NK-92 treated with Interleukin-12 subunit alpha and Interleukin-12 subunit beta, amount 100 ng/mL, for 24 hours (cell line): Measurements from ENCODE around the gene TTBK1.

Experiments
- DNase-seq: peaks from one replicate; lab custom pipeline; 2025; lab: John Stamatoyannopoulos, UW

Gene TTBK1

DNA sequence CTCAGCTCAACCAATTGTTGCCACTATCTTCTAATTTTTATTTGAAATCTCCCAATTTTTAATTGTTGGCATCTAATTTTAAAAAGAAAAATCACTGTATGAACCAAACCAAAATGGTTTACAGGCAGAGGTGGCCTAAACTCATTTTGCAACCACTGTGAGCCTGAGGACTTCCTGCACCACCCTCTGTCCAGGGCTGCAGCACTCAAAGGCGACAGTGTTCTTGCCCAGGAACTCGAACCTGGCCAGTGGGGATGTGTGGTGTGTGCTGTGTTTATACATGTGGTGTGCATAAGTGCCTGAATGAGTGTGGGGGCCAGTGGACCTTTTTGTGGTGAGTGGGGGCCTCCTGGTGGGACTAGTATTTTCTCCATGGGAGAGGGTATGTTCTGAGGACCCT is 30.4 kb downstream of the TTBK1 start:
- DNase-seq, result no peak

- no peak for DNase-seq
Measured at GRCh38 chr6:43274127-43274915, 31.0 kb downstream of the TTBK1 start.

GRCh38 chr6:43274916-43275597 is 31.8 kb downstream of the TTBK1 start:
- no peak for DNase-seq

- no peak for DNase-seq
Measured at GRCh38 chr6:43275801-43276576, 32.7 kb downstream of the TTBK1 start.

- no peak for DNase-seq
Measured at GRCh38 chr6:43276577-43277305, 33.5 kb downstream of the TTBK1 start.

- DNase-seq, result no peak
Measured at GRCh38 chr6:43277306-43277642, 34.0 kb downstream of the TTBK1 start.

DNA sequence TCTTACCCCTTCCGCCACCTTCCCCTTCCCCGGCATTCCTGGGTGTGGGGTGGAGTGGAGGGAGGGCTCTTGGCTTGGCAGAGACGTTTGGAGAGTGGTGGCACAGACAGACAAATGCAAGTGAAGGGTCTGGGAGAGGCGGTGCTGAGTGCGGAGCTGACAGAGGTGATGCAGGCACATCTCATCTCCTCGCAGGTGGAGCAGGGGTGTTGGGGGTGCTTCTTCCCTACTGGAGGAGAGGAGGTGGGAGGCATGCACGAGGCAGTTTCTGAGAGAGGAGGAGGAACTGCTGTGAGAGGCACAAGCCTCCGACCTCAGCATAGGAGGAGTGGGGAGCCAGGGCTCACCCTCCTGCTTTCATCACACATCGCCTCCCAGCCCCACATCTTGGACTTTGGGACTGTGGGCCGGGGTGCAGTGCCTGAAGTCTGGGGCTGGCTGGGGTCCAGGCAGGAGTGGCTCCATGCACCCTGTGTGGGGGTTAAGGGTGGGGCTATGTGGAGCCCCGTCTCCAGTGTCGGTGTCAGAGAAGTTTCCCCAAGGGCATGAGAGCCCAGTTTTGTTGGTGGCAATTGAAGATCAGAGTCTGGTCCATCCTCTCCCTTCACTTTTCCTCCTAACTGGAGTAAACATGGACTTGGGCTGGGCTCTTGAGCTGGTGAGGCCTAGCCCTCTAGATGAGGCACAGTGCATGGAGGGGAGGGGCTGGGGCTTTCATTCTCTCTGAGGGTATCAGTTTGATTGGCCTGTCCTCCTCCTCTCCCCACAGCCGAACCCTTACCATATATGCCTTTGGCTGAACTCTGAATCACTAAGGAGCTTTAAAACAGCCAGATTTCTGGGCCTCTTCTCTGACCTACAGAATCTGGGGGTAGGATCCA is 34.6 kb downstream of the TTBK1 start:
- no peak for DNase-seq

- no peak for DNase-seq
Measured at GRCh38 chr6:43278524-43279078, 35.3 kb downstream of the TTBK1 start.

DNA sequence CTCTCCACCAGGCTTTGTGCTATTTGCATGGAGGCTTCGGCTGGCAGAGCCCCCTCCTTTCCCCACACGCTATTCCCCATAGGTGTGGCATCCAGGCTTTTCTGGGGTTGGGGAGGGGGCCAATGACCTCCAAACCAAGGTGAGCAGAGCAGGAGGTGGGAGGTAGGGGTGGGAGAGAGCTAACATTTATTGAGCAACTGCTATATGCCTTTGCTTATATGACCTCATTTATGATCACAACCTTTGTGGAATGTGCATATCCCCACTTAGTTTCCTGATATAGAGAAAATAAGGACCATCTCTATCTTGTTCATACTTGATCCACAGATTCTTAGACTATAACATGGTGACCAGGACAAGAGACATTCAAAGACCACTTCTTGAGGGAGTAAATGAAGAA is 37.0 kb downstream of the TTBK1 start:
- DNase-seq, result no peak

GRCh38 chr6:43282060-43282459 is 38.8 kb downstream of the TTBK1 start:
- DNase-seq, result no peak

DNA sequence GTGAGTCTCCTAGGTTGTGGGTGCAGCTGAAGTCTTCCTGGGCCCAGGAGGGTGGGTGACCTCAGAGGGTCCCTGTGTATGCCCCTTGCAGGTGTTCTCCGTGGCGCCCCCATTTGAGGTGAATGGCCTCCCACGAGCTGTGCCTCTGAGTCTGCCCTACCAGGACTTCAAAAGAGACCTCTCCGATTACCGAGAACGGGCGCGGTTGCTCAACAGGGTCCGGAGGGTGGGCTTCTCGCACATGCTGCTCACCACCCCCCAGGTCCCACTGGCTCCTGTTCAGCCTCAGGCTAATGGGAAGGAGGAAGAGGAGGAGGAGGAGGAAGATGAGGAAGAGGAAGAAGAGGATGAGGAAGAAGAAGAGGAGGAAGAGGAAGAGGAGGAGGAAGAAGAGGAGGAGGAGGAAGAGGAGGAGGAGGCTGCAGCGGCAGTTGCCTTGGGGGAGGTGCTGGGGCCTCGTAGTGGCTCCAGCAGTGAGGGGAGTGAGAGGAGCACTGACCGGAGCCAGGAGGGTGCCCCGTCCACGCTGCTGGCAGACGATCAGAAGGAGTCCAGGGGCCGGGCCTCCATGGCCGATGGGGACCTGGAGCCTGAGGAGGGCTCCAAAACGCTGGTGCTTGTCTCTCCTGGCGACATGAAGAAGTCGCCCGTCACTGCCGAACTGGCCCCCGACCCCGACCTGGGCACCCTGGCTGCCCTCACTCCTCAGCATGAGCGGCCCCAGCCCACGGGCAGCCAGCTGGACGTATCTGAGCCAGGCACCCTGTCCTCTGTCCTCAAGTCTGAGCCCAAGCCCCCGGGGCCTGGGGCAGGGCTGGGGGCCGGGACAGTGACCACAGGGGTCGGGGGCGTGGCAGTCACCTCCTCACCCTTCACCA is 39.6 kb downstream of the TTBK1 start:
- no peak for DNase-seq

- DNase-seq, result no peak
Measured at GRCh38 chr6:43283514-43283901, 40.2 kb downstream of the TTBK1 start.

GRCh38 chr6:43283905-43284304 is 40.6 kb downstream of the TTBK1 start:
- DNase-seq, result no peak

DNA sequence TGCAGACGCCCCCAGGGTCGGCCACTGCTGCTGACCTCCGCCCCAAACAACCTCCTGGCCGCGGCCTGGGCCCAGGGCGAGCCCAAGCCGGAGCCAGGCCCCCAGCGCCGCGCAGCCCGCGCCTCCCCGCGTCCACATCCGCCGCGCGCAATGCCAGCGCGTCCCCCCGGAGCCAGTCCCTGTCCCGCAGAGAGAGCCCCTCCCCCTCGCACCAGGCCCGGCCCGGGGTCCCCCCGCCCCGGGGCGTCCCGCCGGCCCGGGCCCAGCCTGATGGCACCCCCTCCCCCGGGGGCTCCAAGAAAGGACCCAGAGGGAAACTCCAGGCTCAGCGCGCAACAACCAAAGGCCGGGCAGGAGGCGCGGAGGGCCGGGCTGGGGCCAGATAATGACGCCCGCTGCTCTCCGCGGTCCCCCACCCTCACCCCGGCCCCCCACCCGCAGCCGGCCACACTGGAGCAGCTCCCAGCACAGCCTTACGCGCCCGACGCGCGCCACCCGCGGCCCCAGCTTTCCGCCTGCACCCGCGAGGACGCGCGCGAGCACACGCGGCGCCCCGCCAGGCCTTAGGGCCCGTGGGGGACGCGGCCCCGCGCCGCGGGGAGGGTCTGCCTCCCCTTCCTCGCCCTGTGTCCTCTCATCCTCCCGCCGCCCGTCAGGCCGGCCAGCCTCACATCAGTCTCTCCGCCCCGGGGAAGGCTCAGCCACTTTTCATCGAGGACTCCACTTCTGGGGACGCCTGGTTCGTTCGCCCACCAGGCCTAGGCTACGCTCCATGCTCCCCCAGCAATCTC is 41.9 kb downstream of the TTBK1 start:
- no peak for DNase-seq

GRCh38 chr6:43285832-43286231 is 42.6 kb downstream of the TTBK1 start:
- no peak for DNase-seq

- DNase-seq, result no peak
Measured at GRCh38 chr6:43286456-43286979, 43.2 kb downstream of the TTBK1 start.

GRCh38 chr6:43286980-43287716 is 43.9 kb downstream of the TTBK1 start:
- DNase-seq, result no peak
